RWPE2 (cell line): ENCODE measurements around the gene DIAPH3.
A peak's percentile ranks its signal among the peaks of the same experiment; 100 is the strongest.

Experiments used
- ATAC-seq: fragments of 200-7000 bp; cut with Tn5 transposase; 3 replicates; pipeline ENCODE4 v1.9.1; 2021; ENCODE audit warnings: low read depth
- DNase-seq: peaks from one replicate; pipeline ENCODE4 v3.0.0-alpha.2; 2020; ENCODE audit warnings: low spot score
- H3K27ac ChIP-seq: fragments of 450-650 bp; 2 replicates; pipeline ENCODE4 v1.5.1; 2017; ENCODE audit warnings: mild to moderate bottlenecking; ENCODE audit not compliant: poor library complexity, severe bottlenecking
- H3K27me3 ChIP-seq: fragments of 250-450 bp; sonication (Bioruptor Pico); 2 replicates; pipeline ENCODE4 v1.5.1; 2021; ENCODE audit warnings: mild to moderate bottlenecking, moderate library complexity; ENCODE audit not compliant: insufficient read depth, poor library complexity, severe bottlenecking
- H3K36me3 ChIP-seq: fragments of 250-450 bp; sonication (Bioruptor Pico); 2 replicates; pipeline ENCODE4 v1.5.1; 2020; ENCODE audit warnings: low read depth, mild to moderate bottlenecking, moderate library complexity
- H3K4me1 ChIP-seq: fragments of 250-450 bp; sonication (Bioruptor Pico); 2 replicates; pipeline ENCODE4 v1.5.1; 2021; ENCODE audit warnings: mild to moderate bottlenecking, moderate library complexity; ENCODE audit not compliant: insufficient read depth, poor library complexity, severe bottlenecking
- H3K4me3 ChIP-seq: fragments of 250-450 bp; sonication (Bioruptor Pico); 2 replicates; pipeline ENCODE4 v1.5.1; 2021; ENCODE audit warnings: mild to moderate bottlenecking, moderate library complexity; ENCODE audit not compliant: severe bottlenecking
- H3K9me3 ChIP-seq: fragments of 250-450 bp; sonication (Bioruptor Pico); 2 replicates; pipeline ENCODE4 v1.5.1; 2021; ENCODE audit warnings: mild to moderate bottlenecking, moderate library complexity; ENCODE audit not compliant: severe bottlenecking
- CTCF ChIP-seq: fragments of 450-650 bp; IDR thresholded peaks from one replicate; pipeline ENCODE4 v1.5.1; 2017; ENCODE audit warnings: mild to moderate bottlenecking, moderate library complexity; ENCODE audit not compliant: poor library complexity, severe bottlenecking

The DIAPH3 gene

GRCh38 chr13:59888408-59888807 lies 275.3 kb downstream of the DIAPH3 start:
- Histone ChIP-seq H3K27ac (no peak overlapping the region), H3K4me3 (no peak overlapping the region), H3K27me3 (no peaks in the 10 kb centered on the region), H3K9me3 (no peaks in the 10 kb centered on the region), H3K4me1 (no peaks in the 10 kb centered on the region), H3K36me3 (no peaks in the 10 kb centered on the region)
- TF ChIP-seq CTCF, result no peak
- DNase-seq, result no peak
- ATAC-seq, result no peak

- DNase-seq (no peak), ATAC-seq (no peak)
- Histone ChIP-seq H3K27me3 (no peaks in the 10 kb centered on the region), H3K9me3 (no peaks in the 10 kb centered on the region), H3K27ac (no peak overlapping the region), H3K4me3 (no peak overlapping the region), H3K4me1 (no peaks in the 10 kb centered on the region), H3K36me3 (no peaks in the 10 kb centered on the region)
- TF ChIP-seq CTCF, result no peak
Measured at GRCh38 chr13:59885076-59885475, 278.7 kb downstream of the DIAPH3 start.

GRCh38 chr13:59883885-59884284 lies 279.8 kb downstream of the DIAPH3 start:
- ATAC-seq (no peak), DNase-seq (no peak)
- Histone ChIP-seq H3K4me3 (no peak overlapping the region), H3K36me3 (no peaks in the 10 kb centered on the region; the same call in 1 of the 2 replicates), H3K27me3 (no peaks in the 10 kb centered on the region), H3K4me1 (no peaks in the 10 kb centered on the region), H3K27ac (no peak overlapping the region), H3K9me3 (no peaks in the 10 kb centered on the region)
- no peak for TF ChIP-seq CTCF

GRCh38 chr13:59880468-59880867 lies 283.3 kb downstream of the DIAPH3 start:
- H3K4me1 ChIP-seq, result no peaks in the 10 kb centered on the region
- DNase-seq (no peak), ATAC-seq (peak; percentile 73; the same call in 2 of the 3 replicates)

GRCh38 chr13:59879281-59879680 lies 284.4 kb downstream of the DIAPH3 start:
- ATAC-seq (no peak), DNase-seq (no peak)
- no peaks in the 10 kb centered on the region for H3K27me3 ChIP-seq
- TF ChIP-seq CTCF, result no peak
- H3K36me3 ChIP-seq, result peaks cover 6% of the 10 kb centered on the region; the same call in 1 of the 2 replicates
- H3K9me3 ChIP-seq, result no peaks in the 10 kb centered on the region
- H3K4me1 ChIP-seq, result no peaks in the 10 kb centered on the region
- no peak overlapping the region for H3K27ac ChIP-seq
- no peak overlapping the region for H3K4me3 ChIP-seq

More at GRCh38 chr13:59880468-59880867, 283.3 kb downstream of the DIAPH3 start:
- H3K27ac ChIP-seq, result no peak overlapping the region
- H3K9me3 ChIP-seq, result no peaks in the 10 kb centered on the region
- no peak for TF ChIP-seq CTCF
- H3K36me3 ChIP-seq, result peaks cover 6% of the 10 kb centered on the region; the same call in 1 of the 2 replicates
- no peaks in the 10 kb centered on the region for H3K27me3 ChIP-seq
- H3K4me3 ChIP-seq, result no peak overlapping the region
